Nephron (organoid): ENCODE data around the gene SYT1.

Experiments
- H3K27ac Mint-ChIP-seq, 3 experiments: 2 replicates each; pipeline ENCODE4 v1.8.0; 2020; ENCODE audit warnings: mixed read lengths in 3 of 3, mild to moderate bottlenecking in 2 of 3, moderate library complexity in 1 of 3
- H3K27me3 Mint-ChIP-seq: 2 replicates; pipeline ENCODE4 v1.8.0; 2021; ENCODE audit warnings: low read depth, mild to moderate bottlenecking, moderate library complexity, mixed read lengths
- H3K36me3 Mint-ChIP-seq: 2 replicates; pipeline ENCODE4 v1.8.0; 2020; ENCODE audit warnings: low read depth, mixed read lengths
- H3K4me1 Mint-ChIP-seq: 2 replicates; pipeline ENCODE4 v1.8.0; 2020; ENCODE audit warnings: mixed read lengths
- H3K4me3 Mint-ChIP-seq, 3 experiments: 2 replicates each; pipeline ENCODE4 v1.8.0; 2020; ENCODE audit warnings: mild to moderate bottlenecking in 3 of 3, mixed read lengths in 3 of 3, moderate library complexity in 2 of 3
- H3K9me3 Mint-ChIP-seq: 2 replicates; pipeline ENCODE4 v1.8.0; 2020; ENCODE audit warnings: mixed read lengths
- CTCF ChIP-seq, 3 experiments: fragments of 200-600 bp; sonication (generic); IDR thresholded peaks; one replicate each; pipeline ENCODE4 v1.5.0; 2021; ENCODE audit warnings: antibody characterized with exemption in 3 of 3; ENCODE audit not compliant: unreplicated experiment in 3 of 3

Gene SYT1

GRCh38 chr12:79317179-79317847 is 452.7 kb downstream of the SYT1 start:
- H3K27me3 Mint-ChIP-seq = no peaks in the 10 kb centered on the region
- TF ChIP-seq CTCF (IDR thresholded peaks at IDR 0.05; ENCODE audit: unreplicated experiment in 3 of 3) = no peak
- no peaks in the 10 kb centered on the region for H3K4me1 Mint-ChIP-seq
- H3K4me3 Mint-ChIP-seq = no peak overlapping the region
- H3K36me3 Mint-ChIP-seq = peaks cover 32% of the 10 kb centered on the region
- H3K9me3 Mint-ChIP-seq = peaks cover 14% of the 10 kb centered on the region
- H3K27ac Mint-ChIP-seq = no peak overlapping the region

- Mint-ChIP-seq H3K9me3 (no peaks in the 10 kb centered on the region), H3K4me1 (peaks cover 14% of the 10 kb centered on the region), H3K27me3 (no peaks in the 10 kb centered on the region), H3K4me3 (no peak overlapping the region), H3K27ac (peak overlapping the region in 2 of 3 experiments; percentile 38 to 72), H3K36me3 (peaks cover 9% of the 10 kb centered on the region)
- TF ChIP-seq CTCF (IDR thresholded peaks at IDR 0.05; ENCODE audit: unreplicated experiment in 3 of 3) = no peak
Observed at GRCh38 chr12:79322905-79323304, 458.3 kb downstream of the SYT1 start.

GRCh38 chr12:79324571-79324970 is 460.0 kb downstream of the SYT1 start:
- H3K36me3 Mint-ChIP-seq = peaks cover 8% of the 10 kb centered on the region
- no peaks in the 10 kb centered on the region for H3K27me3 Mint-ChIP-seq
- H3K9me3 Mint-ChIP-seq = no peaks in the 10 kb centered on the region
- no peak for TF ChIP-seq CTCF (IDR thresholded peaks at IDR 0.05; ENCODE audit: unreplicated experiment in 3 of 3)
- H3K27ac Mint-ChIP-seq = no peak overlapping the region
- peaks cover 14% of the 10 kb centered on the region for H3K4me1 Mint-ChIP-seq
- H3K4me3 Mint-ChIP-seq = no peak overlapping the region

GRCh38 chr12:79326222-79326621 is 461.6 kb downstream of the SYT1 start:
- Mint-ChIP-seq H3K4me3 (no peak overlapping the region), H3K9me3 (no peaks in the 10 kb centered on the region), H3K4me1 (peaks cover 14% of the 10 kb centered on the region), H3K27me3 (no peaks in the 10 kb centered on the region), H3K36me3 (peaks cover 5% of the 10 kb centered on the region), H3K27ac (peak overlapping the region; percentile 52 to 61 (median 60))
- TF ChIP-seq CTCF (IDR thresholded peaks at IDR 0.05; ENCODE audit: unreplicated experiment in 3 of 3) = no peak

GRCh38 chr12:79326663-79327062 is 462.1 kb downstream of the SYT1 start:
- Mint-ChIP-seq H3K4me1 (peaks cover 14% of the 10 kb centered on the region), H3K36me3 (peaks cover 5% of the 10 kb centered on the region), H3K27me3 (no peaks in the 10 kb centered on the region)

More at GRCh38 chr12:79326663-79327062, 462.1 kb downstream of the SYT1 start:
- H3K4me3 Mint-ChIP-seq = no peak overlapping the region
- no peak for TF ChIP-seq CTCF (IDR thresholded peaks at IDR 0.05; ENCODE audit: unreplicated experiment in 3 of 3)
- H3K9me3 Mint-ChIP-seq = no peaks in the 10 kb centered on the region
- H3K27ac Mint-ChIP-seq = peak overlapping the region; percentile 52 to 61 (median 60)
